K562 (cell line): ENCODE data around the gene CPT1B. TPM values are rescaled to one million over a fixed set of nuclear protein-coding genes. Genes with fewer than 3 reads are reported as not detected.

Experiments used
- ATAC-seq: fragments of 200-7000 bp; cut with Tn5 transposase; 3 replicates; pipeline ENCODE4 v1.9.1; 2020; ENCODE audit warnings: moderate library complexity
- BruUV-seq: library from RNA; stranded (reverse); fragments of 400-500 nt; replicated peaks from 2 replicates; lab custom pipeline; 2021; lab: Mats Ljungman, UMichigan
- CTCF ChIA-PET: fragments of 300-600 bp; formaldehyde crosslinking; extraction: SDS; loops from one replicate; lab custom pipeline; 2021; ENCODE audit warnings: low intra/inter-chr PET ratio; lab: Yijun Ruan, JAX
- POLR2A ChIA-PET: fragments of 300-600, 350-650 bp; sonication (Branson Sonifier 250); formaldehyde crosslinking; extraction: SDS; loops from one replicate; lab custom pipeline; 2021; ENCODE audit warnings: antibody characterized with exemption, inconsistent platforms; lab: Yijun Ruan, JAX
- DNase-seq, 4 experiments: peaks; one replicate each; pipeline versions ENCODE4 v3.0.0 to v3.0.0-alpha.2; 2011 to 2018; ENCODE audit warnings: low spot score in 3 of 4, mixed read lengths in 3 of 4; ENCODE audit errors: extremely low read depth in 1 of 4
- FAIRE-seq: peaks from 2 replicates; lab custom pipeline; 2011; peaks lifted over from hg19 to GRCh38; lab: Jason Lieb, UNC
- H2AFZ ChIP-seq: 2 replicates; pipeline ENCODE4 v1.6.0; 2011; ENCODE audit warnings: low read depth, low read length, control low read depth, inconsistent platforms
- H3K27ac ChIP-seq: fragments of 200-600 bp; 3 replicates; pipeline ENCODE4 v1.8.0; 2011; ENCODE audit warnings: low read depth, mild to moderate bottlenecking, control low read depth, inconsistent platforms, low read length, moderate library complexity, mixed read lengths; ENCODE audit errors: extremely low read depth
- H3K27me3 ChIP-seq, 2 experiments: fragments of 300-600 bp in 1 of 2; 2 replicates in 1 of 2; 3 replicates in 1 of 2; pipeline versions ENCODE4 v1.6.0 to v1.8.0; 2011; ENCODE audit warnings: inconsistent platforms in 2 of 2, low read length in 2 of 2, mild to moderate bottlenecking in 1 of 2, mixed read lengths in 1 of 2, moderate library complexity in 1 of 2; ENCODE audit not compliant: control insufficient read depth in 2 of 2, insufficient read depth in 2 of 2
- H3K36me3 ChIP-seq: fragments of 300-600 bp; 3 replicates; pipeline ENCODE4 v1.8.0; 2011; ENCODE audit warnings: mild to moderate bottlenecking, low read length, inconsistent platforms; ENCODE audit not compliant: control insufficient read depth, insufficient read depth
- H3K4me1 ChIP-seq, 2 experiments: fragments of 200-600 bp in 1 of 2; replicated peaks in 1 of 2; 2 replicates in 1 of 2; 3 replicates in 1 of 2; pipeline versions ENCODE4 v1.5.1 to v1.8.0; 2011; ENCODE audit warnings: inconsistent platforms in 2 of 2, low read length in 2 of 2, mild to moderate bottlenecking in 1 of 2, mixed read lengths in 1 of 2, moderate library complexity in 1 of 2; ENCODE audit not compliant: control insufficient read depth in 2 of 2, insufficient read depth in 2 of 2
- H3K4me2 ChIP-seq: 2 replicates; pipeline ENCODE4 v1.6.1; 2011; ENCODE audit warnings: low read length, control low read depth, inconsistent platforms, mixed read lengths; ENCODE audit not compliant: insufficient read depth
- H3K4me3 ChIP-seq: fragments of 200-600 bp; sonication (generic), shearing (Covaris generic); 2 replicates; pipeline ENCODE4 v1.5.1; 2016; ENCODE audit warnings: control low read depth, inconsistent platforms
- H3K79me2 ChIP-seq: fragments of 200-600 bp; 3 replicates; pipeline ENCODE4 v1.8.0; 2011; ENCODE audit warnings: low read length, inconsistent platforms; ENCODE audit not compliant: control insufficient read depth, insufficient read depth
- H3K9ac ChIP-seq, 2 experiments: 2 replicates each; pipeline versions ENCODE4 v1.6.0 to v1.6.1; 2011; ENCODE audit warnings: low read depth in 2 of 2, low read length in 2 of 2, control low read depth in 1 of 2, inconsistent platforms in 1 of 2, mild to moderate bottlenecking in 1 of 2, mixed read lengths in 1 of 2; ENCODE audit not compliant: insufficient read depth in 1 of 2
- H3K9me1 ChIP-seq: one replicate; pipeline ENCODE4 v1.6.0; 2011; ENCODE audit warnings: inconsistent platforms, mild to moderate bottlenecking, low read length, moderate library complexity; ENCODE audit not compliant: control insufficient read depth, insufficient read depth
- H3K9me3 ChIP-seq: replicated peaks from 2 replicates; pipeline ENCODE4 v1.5.1; 2011; ENCODE audit warnings: low read depth, low read length, inconsistent platforms; ENCODE audit not compliant: control insufficient read depth, insufficient read depth
- H4K20me1 ChIP-seq: replicated peaks from 2 replicates; pipeline ENCODE4 v1.6.1; 2011; ENCODE audit warnings: low read length, inconsistent platforms, mixed read lengths; ENCODE audit not compliant: control insufficient read depth, insufficient read depth
- MECOM ChIP-seq: fragments of 250-450 bp; sonication (Bioruptor Pico); IDR thresholded peaks from 2 replicates; pipeline ENCODE4 v1.8.0; 2022; ENCODE audit warnings: inconsistent platforms
- MGA ChIP-seq: fragments of 450-650 bp; IDR thresholded peaks from 2 replicates; pipeline ENCODE4 v1.6.1; 2016; ENCODE audit warnings: mild to moderate bottlenecking, moderate library complexity
- NFIC ChIP-seq: fragments of 450-650 bp; IDR thresholded peaks from 2 replicates; pipeline ENCODE4 v1.6.1; 2017; ENCODE audit warnings: mild to moderate bottlenecking, inconsistent platforms
- SNRNP70 ChIP-seq: fragments of 200-400 bp; formaldehyde crosslinking; optimal IDR thresholded peaks from 2 replicates; pipeline ENCODE3; 2017; ENCODE audit warnings: low read depth, low read length
- ZBED1 ChIP-seq: IDR thresholded peaks from 2 replicates; pipeline ENCODE4 v1.6.1; 2014
- ZNF121 ChIP-seq: sonication (generic); formaldehyde crosslinking; conservative IDR thresholded peaks from 2 replicates; pipeline ENCODE4 v1.8.0; 2022; ENCODE audit warnings: missing genetic modification reagents
- ZNF696 ChIP-seq: fragments of 250-450 bp; sonication (Bioruptor Pico); conservative IDR thresholded peaks from 2 replicates; pipeline ENCODE4 v1.4.0; 2020; ENCODE audit warnings: mild to moderate bottlenecking, moderate library complexity
- WGBS: fragments of 100-300 bp; shearing (Covaris generic); methylation state at CpG from one replicate; pipeline ENCODE4 v1.1.6; 2016; ENCODE audit warnings: low coverage, mixed read lengths; ENCODE audit not compliant: insufficient coverage; ENCODE audit errors: missing lambda C conversion rate; 5-methylcytosine and 5-hydroxymethylcytosine counted together
- in situ Hi-C: fragments of 300-500 bp; cut with MboI; formaldehyde crosslinking; loops from 4 replicates; pipeline ENCODE4 v1.15.0; 2018; ENCODE audit warnings: inconsistent platforms, mixed read lengths
- intact Hi-C: fragments of 100-400 bp; cut with micrococcal nuclease; formaldehyde crosslinking; loops from 2 replicates; pipeline ENCODE4 v1.14.2; 2022
- polyA plus RNA-seq, 8 experiments: library from polyadenylated mRNA; depleted of rRNA in 4 of 8; stranded (reverse) in 5 of 8; unstranded in 3 of 8; fragments of >200 nt; fragmentation: Nextera tagmentation in 2 of 8; fragmentation: Illumina TruSeq in 1 of 8; extraction: Ambion mirVana in 2 of 8; extraction: Trizol in 1 of 8; gene quantifications; 2 replicates each; pipeline versions ENCODE4 v1.2.1 to v1.2.3, GENCODE V29; 2011 to 2014; ENCODE audit warnings: inconsistent platforms in 1 of 8, missing spikeins in 1 of 8
- total RNA-seq, 7 experiments: library from RNA; depleted of rRNA in 6 of 7; stranded (reverse); fragments of >200 nt in 6 of 7; fragmentation: Illumina TruSeq in 2 of 7; extraction: Trizol in 2 of 7; gene quantifications; 2 replicates each; pipeline versions ENCODE4 v1.2.1 to v1.2.3, GENCODE V29; 2011 to 2021; ENCODE audit warnings: low replicate concordance in 1 of 7
- TF ChIP-seq, protein P1 (sequence below): sonication (generic); formaldehyde crosslinking; IDR thresholded peaks from 2 replicates; pipeline ENCODE4 v1.8.0; 2022; ENCODE audit warnings: missing genetic modification reagents, mild to moderate bottlenecking, borderline replicate concordance

CPT1B gene
- total and polyA plus RNA-seq, 9 of the 15 experiments (the other 6 are each of a cell fraction or from before 2014, with no cell fraction given): 0.35 to 6.1 (median 2.6) TPM

DNA sequence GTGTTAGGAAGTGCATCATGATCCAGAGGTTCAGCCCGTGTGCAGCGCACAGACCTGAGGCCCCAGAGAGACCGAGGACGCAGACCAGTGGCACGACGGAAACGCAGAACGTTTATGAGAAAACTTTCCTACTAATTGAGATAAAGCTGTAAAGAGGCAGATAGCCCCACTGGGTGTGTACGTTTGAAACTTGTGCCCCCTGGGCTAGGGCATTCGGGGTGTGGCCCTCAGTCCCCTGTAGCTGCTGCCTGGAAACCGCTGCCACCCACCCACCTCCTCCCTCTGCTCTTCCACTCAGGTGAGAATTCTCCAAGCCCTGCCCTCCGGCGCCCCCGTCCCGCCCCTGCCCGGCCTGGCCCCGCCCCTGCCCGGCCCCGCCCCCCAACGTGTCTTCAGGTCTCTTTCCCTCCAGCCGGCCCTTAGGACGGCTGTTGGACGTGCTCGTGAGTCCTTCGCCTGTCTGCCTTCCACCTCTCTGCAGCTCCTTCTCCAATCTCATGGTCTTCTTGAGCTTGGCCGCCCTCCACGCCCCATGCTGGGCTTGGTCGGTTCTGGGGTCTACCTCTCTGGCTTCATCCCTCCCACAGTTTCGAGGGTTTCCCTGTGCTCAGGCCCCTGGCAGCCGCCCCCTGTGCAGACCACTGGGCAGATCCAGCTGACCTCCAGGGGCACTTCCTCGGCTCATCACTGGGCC is 34.4 kb upstream of the CPT1B start:
- Histone ChIP-seq H2AFZ (peak overlapping the region; percentile 83), H4K20me1 (no peaks in the 10 kb centered on the region), H3K4me1 (peaks cover 13 to 15% of the 10 kb centered on the region in 2 experiments; a peak in 4 of 5 replicates), H3K79me2 (no peaks in the 10 kb centered on the region), H3K9me3 (no peaks in the 10 kb centered on the region), H3K27ac (no peak overlapping the region), H3K36me3 (no peaks in the 10 kb centered on the region), H3K4me3 (no peak overlapping the region), H3K4me2 (peak overlapping the region; percentile 61), H3K9ac (peak overlapping the region in 1 of 2 experiments; percentile 82; a peak in 2 of 4 replicates), H3K27me3 (peaks cover 12 to 41% of the 10 kb centered on the region in 2 experiments; a peak in 4 of 5 replicates), H3K9me1 (no peaks in the 10 kb centered on the region)
- ChIA-PET CTCF (no interaction called here), POLR2A (interaction anchor here (0.5 to 1.1 kb wide), 3 partner anchors 9 to 16 kb away, joined by 3 to 4 read pairs (median 3); no protein-coding TSS in a partner anchor)
- 19% methylated on average over 21 of the region's 31 CpGs for WGBS
- FAIRE-seq (no peak), DNase-seq (peak; percentile 48 to 88 (median 86)), ATAC-seq (peak; percentile 93)
- no TSS peak for BruUV-seq
- in situ Hi-C loops (loop anchor here (5.0 kb wide), 1 partner anchor 35 kb away; the partner anchor contains the start of gene CPT1B), intact Hi-C loops (no loop called here)
- no peak for TF ChIP-seq SNRNP70
- TF ChIP-seq ZBED1: no peak
- TF ChIP-seq MGA: 0 out of 2 replicates have a peak, but pooled peaks have one; percentile 59
- peak; percentile 40 for TF ChIP-seq NFIC
- no peak for TF ChIP-seq ZNF121 (CRISPR knock-in tag)
- TF ChIP-seq ZNF696: no peak
- TF ChIP-seq MECOM (CRISPR knock-in tag): no peak
- TF ChIP-seq, protein P1, sequence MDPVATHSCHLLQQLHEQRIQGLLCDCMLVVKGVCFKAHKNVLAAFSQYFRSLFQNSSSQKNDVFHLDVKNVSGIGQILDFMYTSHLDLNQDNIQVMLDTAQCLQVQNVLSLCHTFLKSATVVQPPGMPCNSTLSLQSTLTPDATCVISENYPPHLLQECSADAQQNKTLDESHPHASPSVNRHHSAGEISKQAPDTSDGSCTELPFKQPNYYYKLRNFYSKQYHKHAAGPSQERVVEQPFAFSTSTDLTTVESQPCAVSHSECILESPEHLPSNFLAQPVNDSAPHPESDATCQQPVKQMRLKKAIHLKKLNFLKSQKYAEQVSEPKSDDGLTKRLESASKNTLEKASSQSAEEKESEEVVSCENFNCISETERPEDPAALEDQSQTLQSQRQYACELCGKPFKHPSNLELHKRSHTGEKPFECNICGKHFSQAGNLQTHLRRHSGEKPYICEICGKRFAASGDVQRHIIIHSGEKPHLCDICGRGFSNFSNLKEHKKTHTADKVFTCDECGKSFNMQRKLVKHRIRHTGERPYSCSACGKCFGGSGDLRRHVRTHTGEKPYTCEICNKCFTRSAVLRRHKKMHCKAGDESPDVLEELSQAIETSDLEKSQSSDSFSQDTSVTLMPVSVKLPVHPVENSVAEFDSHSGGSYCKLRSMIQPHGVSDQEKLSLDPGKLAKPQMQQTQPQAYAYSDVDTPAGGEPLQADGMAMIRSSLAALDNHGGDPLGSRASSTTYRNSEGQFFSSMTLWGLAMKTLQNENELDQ: no peak
